Keratinocyte (primary cell): ENCODE measurements around the gene CASTOR2. TPM values are rescaled to one million over a fixed set of nuclear protein-coding genes. Genes with fewer than 3 reads are reported as not detected.
A peak's percentile ranks its signal among the peaks of the same experiment; 100 is the strongest.
"Not testable (repeated sequence)": the region's sequence is repeated elsewhere in the genome, so short reads cannot be mapped to it uniquely, and the experiment has no call there.

ENCODE experiments used
- DNase-seq: peaks from one replicate; pipeline ENCODE4 v3.0.0-alpha.2; 2011; ENCODE audit warnings: low read depth, missing footprints, low spot score
- FAIRE-seq: peaks from 2 replicates; lab custom pipeline; 2011; peaks lifted over from hg19 to GRCh38; lab: Jason Lieb, UNC
- H2AFZ ChIP-seq: 2 replicates; pipeline ENCODE4 v1.6.0; 2012; ENCODE audit warnings: low read length, control low read depth, inconsistent platforms; ENCODE audit not compliant: control insufficient read depth
- H3K27ac ChIP-seq: 2 replicates; pipeline ENCODE4 v1.5.1; 2011; ENCODE audit warnings: low read length; ENCODE audit not compliant: control insufficient read depth, insufficient read depth
- H3K27me3 ChIP-seq: 3 replicates; pipeline ENCODE4 v1.6.0; 2011; ENCODE audit warnings: low read length; ENCODE audit not compliant: control insufficient read depth, insufficient read depth; ENCODE audit errors: extremely low read depth
- H3K36me3 ChIP-seq, 2 experiments: 2 replicates in 1 of 2; 3 replicates in 1 of 2; pipeline ENCODE4 v1.5.1; 2011; ENCODE audit warnings: low read length in 2 of 2, mild to moderate bottlenecking in 1 of 2; ENCODE audit not compliant: control insufficient read depth in 2 of 2, insufficient read depth in 2 of 2; ENCODE audit errors: extremely low read depth in 1 of 2
- H3K4me1 ChIP-seq: 3 replicates; pipeline ENCODE4 v1.5.1; 2011; ENCODE audit warnings: low read length; ENCODE audit not compliant: control insufficient read depth, insufficient read depth; ENCODE audit errors: extremely low read depth
- H3K4me2 ChIP-seq: 3 replicates; pipeline ENCODE4 v1.6.0; 2011; ENCODE audit warnings: low read depth, low read length; ENCODE audit not compliant: control insufficient read depth, insufficient read depth; ENCODE audit errors: extremely low read depth
- H3K4me3 ChIP-seq, 3 experiments: fragments of 200-600 bp in 1 of 3; sonication (generic) in 1 of 3; 2 replicates in 2 of 3; 3 replicates in 1 of 3; pipeline ENCODE4 v1.5.1; 2011 to 2016; ENCODE audit warnings: low read length in 3 of 3, mild to moderate bottlenecking in 3 of 3, control low read depth in 2 of 3, inconsistent platforms in 1 of 3, low read depth in 1 of 3, mixed read lengths in 1 of 3, mixed run types in 1 of 3, moderate library complexity in 1 of 3; ENCODE audit not compliant: control insufficient read depth in 2 of 3, insufficient read depth in 2 of 3; ENCODE audit errors: extremely low read depth in 1 of 3
- H3K79me2 ChIP-seq: 2 replicates; pipeline ENCODE4 v1.6.0; 2012; ENCODE audit warnings: low read length; ENCODE audit not compliant: control insufficient read depth, insufficient read depth
- H3K9ac ChIP-seq: 3 replicates; pipeline ENCODE4 v1.6.0; 2011; ENCODE audit warnings: low read length; ENCODE audit not compliant: control insufficient read depth, insufficient read depth; ENCODE audit errors: extremely low read depth
- H3K9me1 ChIP-seq: 3 replicates; pipeline ENCODE4 v1.6.0; 2011; ENCODE audit warnings: low read length; ENCODE audit not compliant: control insufficient read depth, insufficient read depth; ENCODE audit errors: extremely low read depth
- H3K9me3 ChIP-seq: 2 replicates; pipeline ENCODE4 v1.5.1; 2012; ENCODE audit warnings: low read depth, low read length; ENCODE audit not compliant: control insufficient read depth
- H4K20me1 ChIP-seq: 3 replicates; pipeline ENCODE4 v1.6.0; 2011; ENCODE audit warnings: low read length; ENCODE audit not compliant: control insufficient read depth, insufficient read depth; ENCODE audit errors: extremely low read depth
- CTCF ChIP-seq, 3 experiments: IDR thresholded peaks in 1 of 3; conservative IDR thresholded peaks in 1 of 3; optimal IDR thresholded peaks in 1 of 3; 2 replicates in 2 of 3; 3 replicates in 1 of 3; pipeline versions ENCODE3 to v1.5.1; 2011; ENCODE audit warnings: low read length in 3 of 3, mild to moderate bottlenecking in 3 of 3, moderate library complexity in 2 of 3, control low read depth in 1 of 3, inconsistent platforms in 1 of 3; ENCODE audit not compliant: insufficient read depth in 2 of 3; ENCODE audit errors: extremely low read depth in 1 of 3
- EZH2 ChIP-seq: IDR thresholded peaks from one replicate; pipeline ENCODE4 v1.6.1; 2012; ENCODE audit warnings: inconsistent platforms, mild to moderate bottlenecking, low read length, moderate library complexity
- dilution Hi-C: fragments of 300-500 bp; cut with MboI; formaldehyde crosslinking; loops from one replicate; pipeline ENCODE4 v1.7.0; 2020; ENCODE audit warnings: low sequenced_read_pairs; ENCODE audit not compliant: extremely low pct_ligation_motif_present
- polyA plus RNA-seq, 5 experiments: library from polyadenylated mRNA; depleted of rRNA in 3 of 5; stranded (reverse) in 3 of 5; stranded (forward) in 1 of 5; unstranded in 1 of 5; fragments of >200 nt; gene quantifications; 1 replicate in 1 of 5; 2 replicates in 3 of 5; 3 replicates in 1 of 5; pipeline versions ENCODE4 v1.2.1 to v1.2.3, GENCODE V29; 2011 to 2012; ENCODE audit warnings: missing spikeins in 2 of 5, low read depth in 1 of 5, low replicate concordance in 1 of 5

The CASTOR2 gene
- polyA plus RNA-seq, 1 donor (not counting 4 experiments of a cell fraction or from before 2014, with no cell fraction given) = 0.75 TPM

DNA sequence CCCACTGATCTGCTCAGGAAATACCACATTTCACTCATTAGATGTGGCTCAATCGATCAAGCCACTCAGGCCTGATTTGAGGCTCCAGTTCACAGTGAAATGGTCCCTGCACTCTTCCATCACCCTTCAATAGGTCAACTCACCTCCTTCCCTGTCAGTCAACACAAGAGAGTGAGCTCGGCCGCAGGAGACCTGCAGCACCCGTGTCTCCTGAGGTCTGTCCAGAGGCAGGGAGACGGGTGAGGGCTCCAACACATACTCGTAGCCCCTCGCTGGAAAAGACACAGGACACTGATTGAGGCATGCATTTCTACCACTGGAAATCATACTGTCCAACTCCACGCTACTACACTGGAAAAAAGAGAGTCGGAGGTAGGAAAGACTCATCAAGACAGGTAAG is 102.0 kb downstream of the CASTOR2 start:
- Histone ChIP-seq H3K9me3 (no peaks in the 10 kb centered on the region), H3K79me2 (no peaks in the 10 kb centered on the region), H3K27ac (no peak overlapping the region), H3K4me2 (no peak overlapping the region), H3K36me3 (peaks cover 16 to 26% of the 10 kb centered on the region in 2 experiments), H3K9me1 (no peaks in the 10 kb centered on the region), H3K4me1 (no peaks in the 10 kb centered on the region), H2AFZ (no peak overlapping the region), H3K4me3 (no peak overlapping the region), H3K9ac (no peak overlapping the region), H3K27me3 (no peaks in the 10 kb centered on the region), H4K20me1 (no peaks in the 10 kb centered on the region)
- DNase-seq (no peak), FAIRE-seq (no peak)
- dilution Hi-C loops = no loop called here
- no peak for TF ChIP-seq CTCF (optimal IDR thresholded peaks at IDR 0.05 in 1 of 3, IDR thresholded peaks at IDR 0.05 in 1 of 3, conservative IDR thresholded peaks at IDR 0.05 in 1 of 3; ENCODE audit: extremely low read depth in 1 of 3, insufficient read depth in 2 of 3, low read length in 3 of 3)
- TF ChIP-seq EZH2 = no peak

- Histone ChIP-seq H3K27me3 (no peaks in the 10 kb centered on the region), H4K20me1 (no peaks in the 10 kb centered on the region), H3K9ac (peak overlapping the region; percentile 91), H2AFZ (peak overlapping the region; percentile 100), H3K4me3 (peak overlapping the region; percentile 64 to 90 (median 88)), H3K79me2 (peaks cover 16% of the 10 kb centered on the region), H3K4me1 (peaks cover 7% of the 10 kb centered on the region), H3K9me3 (no peaks in the 10 kb centered on the region), H3K36me3 (peaks cover 0 to 6% of the 10 kb centered on the region in 2 experiments), H3K9me1 (no peaks in the 10 kb centered on the region), H3K4me2 (peak overlapping the region; percentile 93), H3K27ac (peak overlapping the region; percentile 79)
- TF ChIP-seq CTCF (optimal IDR thresholded peaks at IDR 0.05 in 1 of 3, IDR thresholded peaks at IDR 0.05 in 1 of 3, conservative IDR thresholded peaks at IDR 0.05 in 1 of 3; ENCODE audit: extremely low read depth in 1 of 3, insufficient read depth in 2 of 3, low read length in 3 of 3) (no peak), EZH2 (no peak)
- FAIRE-seq = no peak
- dilution Hi-C loops = no loop called here
- no peak for DNase-seq
Measured at GRCh38 chr7:75072981-75073283, 108.4 kb downstream of the CASTOR2 start.

- H4K20me1 ChIP-seq, H3K36me3 ChIP-seq, DNase-seq, FAIRE-seq, H3K4me1 ChIP-seq, dilution Hi-C loops, H3K27me3 ChIP-seq, H2AFZ ChIP-seq, H3K9me1 ChIP-seq, H3K9me3 ChIP-seq: not testable (repeated sequence)
- Histone ChIP-seq H3K9ac (peak overlapping the region; percentile 91), H3K4me2 (peak overlapping the region; percentile 87), H3K79me2 (peaks cover 16% of the 10 kb centered on the region), H3K4me3 (peak overlapping the region; percentile 64 to 90 (median 88)), H3K27ac (peak overlapping the region; percentile 79)
Measured at GRCh38 chr7:75074262-75074641, 109.7 kb downstream of the CASTOR2 start.
